HepG2 (cell line): ENCODE data around the gene TAPBP. TPM values are rescaled to one million over a fixed set of nuclear protein-coding genes. Genes with fewer than 3 reads are reported as not detected.

Experiments
- ATAD3A ChIP-seq: sonication (generic); formaldehyde crosslinking; IDR thresholded peaks from 2 replicates; pipeline ENCODE4 v1.4.0; 2020; ENCODE audit warnings: missing genetic modification reagents
- BRCA1 ChIP-seq: sonication (generic); formaldehyde crosslinking; IDR thresholded peaks from 2 replicates; pipeline ENCODE4 v1.4.0; 2020; ENCODE audit warnings: missing genetic modification reagents
- HNRNPLL ChIP-seq: fragments of 200-400 bp; formaldehyde crosslinking; IDR thresholded peaks from 2 replicates; pipeline ENCODE4 v1.6.1; 2017; ENCODE audit warnings: mild to moderate bottlenecking, low read depth, low read length; ENCODE audit not compliant: poor library complexity, severe bottlenecking
- KLF6 ChIP-seq: IDR thresholded peaks from 2 replicates; pipeline ENCODE4 v1.8.0; 2016; ENCODE audit warnings: missing biosample characterization, missing genetic modification reagents
- MAZ ChIP-seq, 2 experiments: sonication (generic) in 1 of 2; formaldehyde crosslinking in 1 of 2; IDR thresholded peaks; 2 replicates each; pipeline versions ENCODE4 v1.5.0 to v1.6.1; 2012 to 2020; ENCODE audit warnings: low read depth in 2 of 2, mild to moderate bottlenecking in 2 of 2, borderline replicate concordance in 1 of 2, improper control_type of control experiment in 1 of 2, low read length in 1 of 2, missing genetic modification reagents in 1 of 2, moderate library complexity in 1 of 2
- MTF2 ChIP-seq: sonication (generic); formaldehyde crosslinking; IDR thresholded peaks from 2 replicates; pipeline ENCODE4 v1.5.0; 2020; ENCODE audit warnings: missing genetic modification reagents, borderline replicate concordance
- NFKB2 ChIP-seq: sonication (generic); formaldehyde crosslinking; IDR thresholded peaks from 2 replicates; pipeline ENCODE4 v1.4.0; 2020; ENCODE audit warnings: missing genetic modification reagents, borderline replicate concordance
- NR2F2 ChIP-seq: IDR thresholded peaks from 2 replicates; pipeline ENCODE4 v1.6.1; 2012; ENCODE audit warnings: low read depth, inconsistent platforms, borderline replicate concordance
- POGZ ChIP-seq: sonication (generic); formaldehyde crosslinking; IDR thresholded peaks from 2 replicates; pipeline ENCODE4 v1.4.0; 2020; ENCODE audit warnings: mild to moderate bottlenecking, missing genetic modification reagents
- PPARG ChIP-seq: conservative IDR thresholded peaks from 2 replicates; pipeline ENCODE4 v1.6.1; 2016; ENCODE audit warnings: missing biosample characterization, missing genetic modification reagents
- PRPF4 ChIP-seq: fragments of 200-400 bp; formaldehyde crosslinking; IDR thresholded peaks from 2 replicates; pipeline ENCODE4 v1.6.1; 2016; ENCODE audit warnings: low read length, low read depth; ENCODE audit not compliant: poor library complexity, severe bottlenecking
- SOX5 ChIP-seq: IDR thresholded peaks from 2 replicates; pipeline ENCODE4 v1.6.1; 2016; ENCODE audit warnings: borderline replicate concordance
- SYNCRIP ChIP-seq: fragments of 200-400 bp; formaldehyde crosslinking; IDR thresholded peaks from 2 replicates; pipeline ENCODE4 v1.6.1; 2018; ENCODE audit warnings: mild to moderate bottlenecking, low read depth, low read length; ENCODE audit not compliant: insufficient read depth
- TEAD3 ChIP-seq: optimal IDR thresholded peaks from 2 replicates; pipeline ENCODE3; 2016; ENCODE audit warnings: borderline replicate concordance
- ZBTB38 ChIP-seq: sonication (generic); formaldehyde crosslinking; IDR thresholded peaks from 2 replicates; pipeline ENCODE4 v1.5.1; 2020; ENCODE audit warnings: mild to moderate bottlenecking, missing genetic modification reagents
- ZFAT ChIP-seq: sonication (generic); formaldehyde crosslinking; conservative IDR thresholded peaks from 2 replicates; pipeline ENCODE4 v1.8.1; 2023; ENCODE audit warnings: missing genetic modification reagents, inconsistent platforms
- ZFP82 ChIP-seq: sonication (generic); formaldehyde crosslinking; IDR thresholded peaks from 2 replicates; pipeline ENCODE4 v1.5.1; 2020; ENCODE audit warnings: mild to moderate bottlenecking, missing genetic modification reagents, borderline replicate concordance
- ZNF350 ChIP-seq: sonication (generic); formaldehyde crosslinking; IDR thresholded peaks from 2 replicates; pipeline ENCODE4 v1.4.0; 2020; ENCODE audit warnings: mild to moderate bottlenecking, low read depth, missing genetic modification reagents, borderline replicate concordance
- ZNF468 ChIP-seq: sonication (generic); formaldehyde crosslinking; IDR thresholded peaks from 2 replicates; pipeline ENCODE4 v1.8.0; 2022; ENCODE audit warnings: mild to moderate bottlenecking, moderate library complexity, missing genetic modification reagents
- ZNF550 ChIP-seq: sonication (generic); formaldehyde crosslinking; IDR thresholded peaks from 2 replicates; pipeline ENCODE4 v1.4.0; 2020; ENCODE audit warnings: mild to moderate bottlenecking, missing genetic modification reagents, borderline replicate concordance
- ZNF737 ChIP-seq: sonication (generic); formaldehyde crosslinking; IDR thresholded peaks from 2 replicates; pipeline ENCODE4 v1.5.0; 2020; ENCODE audit warnings: missing genetic modification reagents, mild to moderate bottlenecking, borderline replicate concordance
- polyA plus RNA-seq, 8 experiments: library from polyadenylated mRNA; depleted of rRNA in 3 of 8; stranded (reverse) in 7 of 8; unstranded in 1 of 8; fragments of >200 nt; fragmentation: Illumina TruSeq in 4 of 8; extraction: Trizol in 4 of 8; gene quantifications; 2 replicates each; pipeline versions ENCODE4 v1.2.1 to v1.2.3, GENCODE V29; 2011 to 2016; ENCODE audit warnings: low read depth in 4 of 8, missing spikeins in 1 of 8, mixed read lengths in 1 of 8; ENCODE audit not compliant: insufficient read depth in 1 of 8
- total RNA-seq, 5 experiments: library from RNA; depleted of rRNA; stranded (reverse); fragments of >200 nt; fragmentation: Illumina TruSeq; extraction: Trizol; gene quantifications; 2 replicates each; pipeline ENCODE4 v1.2.3, GENCODE V29; 2016; ENCODE audit warnings: low read depth in 1 of 5
- TF ChIP-seq, protein P1 (sequence below): sonication (generic); formaldehyde crosslinking; conservative IDR thresholded peaks from 2 replicates; pipeline ENCODE4 v1.8.0; 2022; ENCODE audit warnings: low read depth, missing genetic modification reagents
- TF ChIP-seq, protein P2 (sequence below): sonication (generic); formaldehyde crosslinking; IDR thresholded peaks from 2 replicates; pipeline ENCODE4 v1.5.0; 2020; ENCODE audit warnings: missing genetic modification reagents
- TF ChIP-seq, protein P3 (sequence below): sonication (generic); formaldehyde crosslinking; conservative IDR thresholded peaks from 2 replicates; pipeline ENCODE4 v1.8.0; 2022; ENCODE audit warnings: missing genetic modification reagents
- TF ChIP-seq, protein P4 (sequence below): sonication (generic); formaldehyde crosslinking; IDR thresholded peaks from 2 replicates; pipeline ENCODE4 v1.4.0; 2020; ENCODE audit warnings: missing genetic modification reagents

Gene TAPBP
- total and polyA plus RNA-seq, 2 of the 13 experiments (the other 11 are each of a cell fraction or from before 2014, with no cell fraction given): 27.4 to 32.3 TPM

DNA sequence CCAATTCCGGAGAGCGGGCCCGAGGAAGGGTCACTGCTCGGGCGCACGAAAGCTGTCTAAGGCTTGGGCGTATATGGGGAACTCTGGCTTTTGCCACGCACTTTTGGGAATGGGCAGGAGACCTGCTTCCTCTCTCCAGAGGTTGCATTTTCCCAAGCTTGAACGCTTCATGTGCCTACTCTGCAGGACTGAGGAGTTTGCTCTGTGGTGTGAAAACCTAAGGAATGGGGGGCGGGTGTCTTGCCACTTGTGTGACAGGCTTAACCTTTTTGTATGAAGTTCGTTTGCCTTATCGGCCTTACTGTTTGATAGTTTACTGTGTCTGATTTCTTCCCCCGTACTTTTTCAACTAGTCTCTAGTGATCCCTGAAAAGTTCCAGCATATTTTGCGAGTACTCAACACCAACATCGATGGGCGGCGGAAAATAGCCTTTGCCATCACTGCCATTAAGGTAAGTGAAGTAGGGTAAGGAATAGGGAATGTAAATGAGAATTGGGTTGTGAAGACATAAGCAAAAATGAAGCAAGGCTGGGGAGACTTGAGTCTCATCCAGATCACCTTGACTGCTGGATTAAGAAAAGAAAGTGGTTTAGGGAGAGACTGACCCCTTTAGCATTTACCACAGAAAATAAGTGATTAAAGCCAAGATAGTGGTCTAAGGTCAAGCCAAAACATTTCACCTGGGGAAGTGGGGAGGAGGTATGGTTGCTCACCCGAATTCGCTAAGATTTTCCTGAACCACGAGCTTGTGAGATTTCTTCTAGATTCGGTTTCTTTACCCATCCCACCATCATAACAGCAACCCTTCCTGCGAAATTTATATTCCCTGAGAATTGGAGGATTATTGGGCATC is 41.4 kb downstream of the TAPBP start (continued):
- TF ChIP-seq TEAD3 (CRISPR knock-in tag) (no peak), PRPF4 (no peak), ZBTB38 (0 out of 2 replicates have a peak, but pooled peaks have one; percentile 10), PPARG (no peak; the same call in 1 of the 2 replicates), HNRNPLL (no peak), ZFP82 (CRISPR knock-in tag) (0 out of 2 replicates have a peak, but pooled peaks have one; percentile 5), ATAD3A (no peak), ZFAT (CRISPR knock-in tag) (no peak), POGZ (CRISPR knock-in tag) (no peak), KLF6 (CRISPR knock-in tag) (no peak), MTF2 (CRISPR knock-in tag) (no peak), ZNF468 (CRISPR knock-in tag) (no peak), SYNCRIP (no peak), MAZ (IDR thresholded peaks at IDR 0.05; ENCODE audit: borderline replicate concordance, low read depth, low read length) (no peak), MAZ (CRISPR knock-in tag; IDR thresholded peaks at IDR 0.05; ENCODE audit: low read depth) (no peak), ZNF737 (peak; percentile 10; the same call in 1 of the 2 replicates), ZNF550 (CRISPR knock-in tag) (no peak), NFKB2 (CRISPR knock-in tag) (no peak), NR2F2 (0 out of 2 replicates have a peak, but pooled peaks have one; percentile 1), ZNF350 (CRISPR knock-in tag) (no peak; the same call in 1 of the 2 replicates), BRCA1 (no peak), SOX5 (CRISPR knock-in tag) (no peak)
- TF ChIP-seq, protein P1, sequence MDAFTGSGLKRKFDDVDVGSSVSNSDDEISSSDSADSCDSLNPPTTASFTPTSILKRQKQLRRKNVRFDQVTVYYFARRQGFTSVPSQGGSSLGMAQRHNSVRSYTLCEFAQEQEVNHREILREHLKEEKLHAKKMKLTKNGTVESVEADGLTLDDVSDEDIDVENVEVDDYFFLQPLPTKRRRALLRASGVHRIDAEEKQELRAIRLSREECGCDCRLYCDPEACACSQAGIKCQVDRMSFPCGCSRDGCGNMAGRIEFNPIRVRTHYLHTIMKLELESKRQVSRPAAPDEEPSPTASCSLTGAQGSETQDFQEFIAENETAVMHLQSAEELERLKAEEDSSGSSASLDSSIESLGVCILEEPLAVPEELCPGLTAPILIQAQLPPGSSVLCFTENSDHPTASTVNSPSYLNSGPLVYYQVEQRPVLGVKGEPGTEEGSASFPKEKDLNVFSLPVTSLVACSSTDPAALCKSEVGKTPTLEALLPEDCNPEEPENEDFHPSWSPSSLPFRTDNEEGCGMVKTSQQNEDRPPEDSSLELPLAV (CRISPR knock-in tag): no peak
- TF ChIP-seq, protein P2, sequence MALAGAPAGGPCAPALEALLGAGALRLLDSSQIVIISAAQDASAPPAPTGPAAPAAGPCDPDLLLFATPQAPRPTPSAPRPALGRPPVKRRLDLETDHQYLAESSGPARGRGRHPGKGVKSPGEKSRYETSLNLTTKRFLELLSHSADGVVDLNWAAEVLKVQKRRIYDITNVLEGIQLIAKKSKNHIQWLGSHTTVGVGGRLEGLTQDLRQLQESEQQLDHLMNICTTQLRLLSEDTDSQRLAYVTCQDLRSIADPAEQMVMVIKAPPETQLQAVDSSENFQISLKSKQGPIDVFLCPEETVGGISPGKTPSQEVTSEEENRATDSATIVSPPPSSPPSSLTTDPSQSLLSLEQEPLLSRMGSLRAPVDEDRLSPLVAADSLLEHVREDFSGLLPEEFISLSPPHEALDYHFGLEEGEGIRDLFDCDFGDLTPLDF (CRISPR knock-in tag): no peak
- TF ChIP-seq, protein P3, sequence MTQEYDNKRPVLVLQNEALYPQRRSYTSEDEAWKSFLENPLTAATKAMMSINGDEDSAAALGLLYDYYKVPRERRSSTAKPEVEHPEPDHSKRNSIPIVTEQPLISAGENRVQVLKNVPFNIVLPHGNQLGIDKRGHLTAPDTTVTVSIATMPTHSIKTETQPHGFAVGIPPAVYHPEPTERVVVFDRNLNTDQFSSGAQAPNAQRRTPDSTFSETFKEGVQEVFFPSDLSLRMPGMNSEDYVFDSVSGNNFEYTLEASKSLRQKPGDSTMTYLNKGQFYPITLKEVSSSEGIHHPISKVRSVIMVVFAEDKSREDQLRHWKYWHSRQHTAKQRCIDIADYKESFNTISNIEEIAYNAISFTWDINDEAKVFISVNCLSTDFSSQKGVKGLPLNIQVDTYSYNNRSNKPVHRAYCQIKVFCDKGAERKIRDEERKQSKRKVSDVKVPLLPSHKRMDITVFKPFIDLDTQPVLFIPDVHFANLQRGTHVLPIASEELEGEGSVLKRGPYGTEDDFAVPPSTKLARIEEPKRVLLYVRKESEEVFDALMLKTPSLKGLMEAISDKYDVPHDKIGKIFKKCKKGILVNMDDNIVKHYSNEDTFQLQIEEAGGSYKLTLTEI (CRISPR knock-in tag): no peak
- TF ChIP-seq, protein P4, sequence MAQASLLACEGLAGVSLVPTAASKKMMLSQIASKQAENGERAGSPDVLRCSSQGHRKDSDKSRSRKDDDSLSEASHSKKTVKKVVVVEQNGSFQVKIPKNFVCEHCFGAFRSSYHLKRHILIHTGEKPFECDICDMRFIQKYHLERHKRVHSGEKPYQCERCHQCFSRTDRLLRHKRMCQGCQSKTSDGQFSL (CRISPR knock-in tag): no peak
